ENCODE data around the gene FBXL12.
"Not testable (repeated sequence)": the region's sequence is repeated elsewhere in the genome, so short reads cannot be mapped to it uniquely, and the experiment has no call there.

Gene FBXL12

GRCh38 chr19:9838324-9838723 is 19.4 kb upstream of the FBXL12 start:
- DNase-seq (ENCODE audit: low spot score) = no peak

- no peak for DNase-seq (ENCODE audit: low spot score)
Observed at GRCh38 chr19:9836021-9836420, 17.1 kb upstream of the FBXL12 start.

- DNase-seq (ENCODE audit: low spot score) = no peak
Observed at GRCh38 chr19:9835507-9835949, 16.6 kb upstream of the FBXL12 start.

GRCh38 chr19:9834726-9835506 is 16.0 kb upstream of the FBXL12 start, which contains the start of gene PIN1:
Gene PIN1, plus strand, starts transcription at chr19:9835318. Its CDS starts 27 bp downstream, at chr19:9835345.
- DNase-seq (ENCODE audit: low spot score) = peak; percentile 98

- DNase-seq (ENCODE audit: low spot score) = no peak
Observed at GRCh38 chr19:9834307-9834725, 15.4 kb upstream of the FBXL12 start.

GRCh38 chr19:9828551-9829063 is 9.7 kb upstream of the FBXL12 start:
- DNase-seq (ENCODE audit: low spot score) = no peak

- peak; percentile 97 for DNase-seq (ENCODE audit: low spot score)
Observed at GRCh38 chr19:9827289-9828238, 8.7 kb upstream of the FBXL12 start, which contains the start of gene UBL5. Gene UBL5, plus strand, starts transcription at chr19:9827918. Its CDS starts 420 bp downstream, at chr19:9828338.

GRCh38 chr19:9823816-9824215 is 4.9 kb upstream of the FBXL12 start:
- no peak for DNase-seq (ENCODE audit: low spot score)

GRCh38 chr19:9820034-9820433 is 1.2 kb upstream of the FBXL12 start:
- not testable (repeated sequence) for DNase-seq (ENCODE audit: low spot score)

GRCh38 chr19:9819596-9819909 is 674 bp upstream of the FBXL12 start:
- DNase-seq (ENCODE audit: low spot score) = no peak

GRCh38 chr19:9818175-9818733 is 625 bp downstream of the FBXL12 start:
- DNase-seq (ENCODE audit: low spot score) = no peak

GRCh38 chr19:9811139-9811538 is 7.7 kb downstream of the FBXL12 start:
- DNase-seq (ENCODE audit: low spot score) = no peak

GRCh38 chr19:9808855-9809824 is 9.7 kb downstream of the FBXL12 start:
- DNase-seq (ENCODE audit: low spot score) = no peak

- DNase-seq (ENCODE audit: low spot score) = no peak
Observed at GRCh38 chr19:9806803-9807202, 12.1 kb downstream of the FBXL12 start.

GRCh38 chr19:9801976-9802375 is 16.9 kb downstream of the FBXL12 start:
- no peak for DNase-seq (ENCODE audit: low spot score)

- no peak for DNase-seq (ENCODE audit: low spot score)
Observed at GRCh38 chr19:9799162-9799561, 19.7 kb downstream of the FBXL12 start.

- DNase-seq (ENCODE audit: low spot score) = no peak
Observed at GRCh38 chr19:9797871-9798270, 21.0 kb downstream of the FBXL12 start.

GRCh38 chr19:9796113-9796773 is 22.6 kb downstream of the FBXL12 start:
- peak; percentile 94 for DNase-seq (ENCODE audit: low spot score)

- no peak for DNase-seq (ENCODE audit: low spot score)
Observed at GRCh38 chr19:9793071-9793591, 25.7 kb downstream of the FBXL12 start.
